Kidney capillary endothelial cell (primary cell): ENCODE data around the gene TAAR5.
"Not testable (repeated sequence)": the region's sequence is repeated elsewhere in the genome, so short reads cannot be mapped to it uniquely, and the experiment has no call there.

Source experiments
- DNase-seq: peaks from one replicate; pipeline ENCODE4 v3.0.0-alpha.2; 2018; ENCODE audit warnings: low spot score

TAAR5 gene

GRCh38 chr6:132570221-132570777 lies 19.2 kb downstream of the TAAR5 start, which contains the start of gene TAAR6:
Gene TAAR6, plus strand, starts transcription at chr6:132570322. Its CDS starts 0 bp downstream, at chr6:132570322.
- no peak for DNase-seq

- no peak for DNase-seq
Measured at GRCh38 chr6:132569170-132569569, 20.4 kb downstream of the TAAR5 start.

- no peak for DNase-seq
Measured at GRCh38 chr6:132568611-132569010, 20.9 kb downstream of the TAAR5 start.

GRCh38 chr6:132567566-132567965 lies 22.0 kb downstream of the TAAR5 start:
- no peak for DNase-seq

GRCh38 chr6:132566404-132566803 lies 23.1 kb downstream of the TAAR5 start:
- no peak for DNase-seq

GRCh38 chr6:132560087-132560486 lies 29.5 kb downstream of the TAAR5 start:
- not testable (repeated sequence) for DNase-seq

- DNase-seq: no peak
Measured at GRCh38 chr6:132552372-132552771, 37.2 kb downstream of the TAAR5 start, which contains the start of gene TAAR8. Gene TAAR8, plus strand, starts transcription at chr6:132552672. Its CDS starts 21 bp downstream, at chr6:132552693.

- no peak for DNase-seq
Measured at GRCh38 chr6:132551214-132551613, 38.3 kb downstream of the TAAR5 start.

- DNase-seq: no peak
Measured at GRCh38 chr6:132548746-132549463, 40.6 kb downstream of the TAAR5 start.

GRCh38 chr6:132544826-132545225 lies 44.7 kb downstream of the TAAR5 start:
- DNase-seq: no peak
